ENCODE data around the gene CNTNAP5.

Gene CNTNAP5

DNA sequence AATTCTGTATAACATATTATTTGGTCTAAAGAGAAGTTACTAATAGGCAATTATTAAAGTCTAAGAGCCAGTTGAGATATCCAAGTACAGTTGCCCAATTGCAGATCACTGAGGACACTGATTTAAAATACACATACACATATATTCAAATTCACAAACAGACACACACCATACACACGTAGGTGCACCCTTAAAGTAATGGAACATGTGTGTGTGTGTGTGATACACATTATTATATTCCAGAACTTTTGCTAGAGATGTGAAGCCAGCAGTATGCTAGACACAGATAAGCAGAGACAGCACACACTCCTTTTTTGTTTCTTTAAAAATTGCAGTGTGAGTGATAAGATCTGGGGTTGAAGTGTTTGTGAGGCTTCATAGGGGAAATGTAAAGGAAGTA lies 292.5 kb downstream of the CNTNAP5 start:
- H3K9me3 ChIP-seq (replicated peaks in 1 of 11) = no peaks in the 10 kb centered on the region
- H3K4me2 ChIP-seq = no peak overlapping the region
- no peaks in the 10 kb centered on the region for H3K36me3 ChIP-seq
- peaks cover 0 to 10% (median 0%) of the 10 kb centered on the region in 10 experiments; a peak in 7 of 20 replicates for H3K4me1 ChIP-seq
- no peaks in the 10 kb centered on the region for H3K27me3 ChIP-seq
- TF ChIP-seq Cebpa-rat (IDR thresholded peaks at IDR 0.05) = no peak
- no peaks in the 10 kb centered on the region for H4K20me1 ChIP-seq
- H3K4me3 ChIP-seq = no peak overlapping the region
- no peak overlapping the region for H3K9ac ChIP-seq
- no peak overlapping the region for H3K27ac ChIP-seq

DNA sequence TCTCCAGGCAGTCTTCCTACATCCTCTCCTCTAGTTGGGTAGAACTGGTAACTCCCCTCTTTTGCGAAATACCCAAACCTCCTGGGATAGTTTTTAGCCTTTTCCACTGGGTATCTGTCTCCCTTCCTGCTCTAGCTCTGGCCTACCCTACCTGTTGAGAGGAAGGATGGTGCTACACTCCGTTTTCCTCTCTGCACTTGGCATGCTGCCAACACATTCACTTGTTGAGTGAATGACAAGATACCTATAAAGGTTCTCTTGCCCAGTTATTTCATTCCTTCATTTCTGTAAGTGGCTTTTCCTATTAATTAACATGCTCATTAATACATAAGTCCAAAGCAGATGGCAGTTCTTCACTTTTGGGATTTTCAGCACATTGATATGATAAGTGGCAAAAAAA lies 293.8 kb downstream of the CNTNAP5 start:
- Histone ChIP-seq H3K9me3 (replicated peaks in 1 of 11) (no peaks in the 10 kb centered on the region), H4K20me1 (no peaks in the 10 kb centered on the region), H3K4me1 (peaks cover 0 to 10% (median 0%) of the 10 kb centered on the region in 10 experiments; a peak in 7 of 20 replicates), H3K4me3 (no peak overlapping the region), H3K9ac (no peak overlapping the region), H3K27ac (no peak overlapping the region), H3K4me2 (no peak overlapping the region), H3K27me3 (no peaks in the 10 kb centered on the region), H3K36me3 (no peaks in the 10 kb centered on the region)
- TF ChIP-seq Cebpa-rat (IDR thresholded peaks at IDR 0.05) = no peak

DNA sequence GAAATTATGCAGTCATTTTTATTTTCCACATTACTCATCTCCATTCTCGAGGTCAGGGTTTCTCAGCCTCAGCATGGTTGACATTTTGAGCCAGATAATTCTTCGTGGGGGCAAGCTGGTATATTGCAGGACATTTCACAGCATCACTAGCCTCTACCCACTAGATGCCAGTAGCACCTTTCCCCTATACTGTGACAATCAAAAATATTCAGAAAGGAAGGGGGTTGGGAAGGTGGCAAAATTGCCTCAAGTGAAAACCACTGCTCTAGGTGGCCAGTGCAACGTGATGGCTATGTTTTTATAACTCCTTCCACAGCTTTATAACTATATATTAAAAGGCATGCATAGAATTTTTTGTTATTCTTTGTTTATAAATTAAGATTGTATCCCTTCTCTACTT lies 294.5 kb downstream of the CNTNAP5 start:
- Histone ChIP-seq H3K9me3 (replicated peaks in 1 of 11) (no peaks in the 10 kb centered on the region), H3K9ac (no peak overlapping the region), H3K4me2 (no peak overlapping the region), H3K4me3 (no peak overlapping the region), H3K27me3 (no peaks in the 10 kb centered on the region), H3K4me1 (peaks cover 0 to 10% (median 0%) of the 10 kb centered on the region in 10 experiments; a peak in 7 of 20 replicates), H3K36me3 (no peaks in the 10 kb centered on the region), H4K20me1 (no peaks in the 10 kb centered on the region), H3K27ac (no peak overlapping the region)
- TF ChIP-seq Cebpa-rat (IDR thresholded peaks at IDR 0.05) = no peak

DNA sequence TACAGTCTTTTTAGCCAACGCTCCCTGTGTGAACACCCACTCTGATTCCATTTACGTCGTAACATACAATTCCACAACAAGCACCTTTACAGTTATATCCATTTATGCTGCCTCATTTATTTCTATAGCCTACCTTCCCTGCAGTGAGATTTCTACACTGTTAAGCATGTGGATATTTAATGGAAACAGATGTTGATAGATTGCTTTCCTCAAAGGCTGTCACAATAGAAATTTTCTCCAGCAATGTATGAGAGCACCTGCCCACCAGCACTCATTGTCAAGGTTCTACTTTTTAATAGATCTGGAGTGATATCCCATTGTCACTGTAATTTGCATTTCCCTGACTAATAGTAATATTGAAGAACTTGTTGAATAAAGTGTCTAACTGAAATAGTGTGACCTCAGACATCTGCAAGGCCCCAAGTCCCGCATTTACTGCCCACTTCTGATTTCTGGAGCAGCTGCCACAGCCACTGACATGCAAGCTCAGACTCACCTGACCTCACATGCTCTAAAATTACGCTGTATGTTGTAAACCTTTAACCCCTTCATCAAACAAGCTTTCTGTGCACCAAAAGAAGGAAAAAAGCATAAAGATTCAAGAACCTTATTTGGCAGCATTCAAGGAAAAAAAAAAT lies 295.1 kb downstream of the CNTNAP5 start:
- Histone ChIP-seq H3K4me2 (no peak overlapping the region), H3K27ac (no peak overlapping the region)

DNA sequence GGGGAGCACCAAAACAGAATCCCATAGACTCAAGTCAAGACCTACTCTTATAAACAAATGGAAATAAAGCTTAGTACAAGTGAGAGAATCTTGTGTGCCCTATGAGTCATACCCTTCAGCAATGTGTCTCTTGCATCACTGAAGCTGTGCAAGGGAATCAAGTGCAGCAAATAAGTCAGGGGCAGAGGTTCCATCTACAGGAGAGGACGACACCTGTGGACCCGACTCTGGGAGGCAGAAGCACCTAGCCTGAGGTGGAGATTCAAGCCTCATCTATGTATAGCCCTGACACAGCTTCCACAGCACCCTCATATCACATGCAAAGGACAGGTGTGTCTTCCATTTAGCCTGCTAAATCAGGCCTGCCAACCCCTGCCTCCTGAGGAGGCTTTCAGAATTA lies 298.2 kb downstream of the CNTNAP5 start:
- Histone ChIP-seq H3K36me3 (no peaks in the 10 kb centered on the region), H4K20me1 (no peaks in the 10 kb centered on the region), H3K4me3 (no peak overlapping the region), H3K27me3 (no peaks in the 10 kb centered on the region), H3K4me2 (no peak overlapping the region), H3K9ac (no peak overlapping the region), H3K27ac (no peak overlapping the region), H3K9me3 (replicated peaks in 1 of 11) (no peaks in the 10 kb centered on the region), H3K4me1 (no peaks in the 10 kb centered on the region)
- no peak for TF ChIP-seq Cebpa-rat (IDR thresholded peaks at IDR 0.05)

More for the DNA sequence above, 295.1 kb downstream of the CNTNAP5 start:
- Histone ChIP-seq H3K27me3 (no peaks in the 10 kb centered on the region), H3K9me3 (replicated peaks in 1 of 11) (no peaks in the 10 kb centered on the region), H3K36me3 (no peaks in the 10 kb centered on the region), H4K20me1 (no peaks in the 10 kb centered on the region), H3K4me1 (peaks cover 0 to 6% (median 0%) of the 10 kb centered on the region in 10 experiments; a peak in 7 of 20 replicates), H3K4me3 (no peak overlapping the region), H3K9ac (no peak overlapping the region)
- no peak for TF ChIP-seq Cebpa-rat (IDR thresholded peaks at IDR 0.05)

DNA sequence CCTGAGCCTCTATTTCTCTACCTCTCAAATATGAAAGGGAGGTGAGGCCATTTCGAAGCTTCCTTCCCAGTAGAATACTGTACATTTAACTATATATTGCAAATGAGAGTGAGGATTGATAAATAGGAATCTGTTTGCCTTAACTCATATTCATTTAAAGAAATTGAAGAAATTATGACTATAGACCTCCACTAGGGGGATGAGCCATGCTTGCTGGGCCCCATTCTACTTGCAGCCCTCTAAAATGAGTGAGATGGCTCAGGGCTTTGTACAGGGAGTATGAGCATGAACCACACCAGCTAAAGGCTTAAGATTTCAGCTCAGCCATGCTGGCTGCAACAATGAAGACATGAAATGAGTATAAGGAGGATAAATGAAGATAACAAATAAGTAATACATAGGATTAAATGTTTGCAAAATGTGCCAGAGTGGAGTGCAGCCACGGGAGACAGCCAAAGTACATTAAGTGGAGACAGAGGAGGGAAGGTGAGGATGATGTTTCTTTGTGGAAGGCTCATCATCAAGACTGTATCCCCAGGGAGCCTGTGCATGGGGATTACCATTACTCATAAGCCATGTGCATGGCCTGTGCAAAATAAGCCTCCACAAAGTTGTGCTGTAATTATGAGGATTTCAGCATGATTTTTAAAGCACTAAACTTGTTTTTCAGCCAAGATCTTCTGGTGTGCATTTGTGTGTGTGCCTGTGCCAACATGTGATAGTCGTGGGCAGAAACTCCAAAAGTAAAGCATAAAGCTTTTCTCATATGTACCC lies 300.8 kb downstream of the CNTNAP5 start:
- no peak overlapping the region for H3K27ac ChIP-seq
- H3K9me3 ChIP-seq (replicated peaks in 1 of 11) = no peaks in the 10 kb centered on the region
- H4K20me1 ChIP-seq = no peaks in the 10 kb centered on the region
- no peaks in the 10 kb centered on the region for H3K4me1 ChIP-seq
- no peaks in the 10 kb centered on the region for H3K27me3 ChIP-seq
- no peak overlapping the region for H3K4me3 ChIP-seq
- no peaks in the 10 kb centered on the region for H3K36me3 ChIP-seq
- no peak overlapping the region for H3K4me2 ChIP-seq
- H3K9ac ChIP-seq = no peak overlapping the region
- TF ChIP-seq Cebpa-rat (IDR thresholded peaks at IDR 0.05) = no peak

DNA sequence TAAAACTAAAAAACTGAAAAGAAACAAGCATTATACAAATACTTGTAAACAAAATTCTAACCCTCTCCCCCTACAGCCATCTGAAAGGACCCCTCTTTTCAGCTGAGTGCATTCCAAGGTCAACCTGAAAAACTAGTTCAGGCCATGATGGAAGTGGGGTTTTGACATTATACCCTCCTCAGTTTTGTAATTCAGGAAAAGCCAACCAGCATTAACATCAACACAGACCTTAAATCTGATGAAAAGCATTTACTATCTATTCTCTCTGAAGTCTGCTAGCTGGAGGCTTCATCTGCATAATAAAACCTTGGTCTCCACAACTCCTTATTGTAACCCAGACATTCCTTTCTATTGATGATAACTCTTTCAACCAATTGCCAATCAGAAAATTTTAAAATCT lies 302.2 kb downstream of the CNTNAP5 start:
- no peaks in the 10 kb centered on the region for H4K20me1 ChIP-seq
- no peaks in the 10 kb centered on the region for H3K9me3 ChIP-seq (replicated peaks in 1 of 11)
- no peak overlapping the region for H3K27ac ChIP-seq
- no peak overlapping the region for H3K4me2 ChIP-seq
- H3K9ac ChIP-seq = no peak overlapping the region
- no peaks in the 10 kb centered on the region for H3K4me1 ChIP-seq
- TF ChIP-seq Cebpa-rat (IDR thresholded peaks at IDR 0.05) = no peak
- no peaks in the 10 kb centered on the region for H3K27me3 ChIP-seq
- no peak overlapping the region for H3K4me3 ChIP-seq
- H3K36me3 ChIP-seq = no peaks in the 10 kb centered on the region

DNA sequence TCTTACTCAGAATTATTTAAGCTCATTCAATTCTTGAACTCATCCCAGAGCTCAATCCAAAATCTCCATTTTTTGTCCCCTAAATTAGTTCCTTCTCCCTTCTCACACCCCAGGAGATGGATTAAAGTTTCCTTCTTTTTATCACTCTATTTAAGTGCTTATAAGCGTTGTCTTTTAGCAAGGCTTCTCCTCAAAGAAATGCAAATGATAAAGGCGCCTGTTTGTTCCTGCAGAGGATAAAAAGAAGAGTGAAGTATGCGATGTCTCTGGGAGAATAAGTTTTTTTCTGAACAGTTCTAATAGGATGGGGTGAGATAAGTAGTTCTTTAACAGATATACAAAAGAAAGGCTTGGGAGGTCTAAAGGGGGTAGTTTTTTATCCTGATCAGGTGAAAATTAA lies 303.3 kb downstream of the CNTNAP5 start:
- no peaks in the 10 kb centered on the region for H3K36me3 ChIP-seq
- no peak overlapping the region for H3K27ac ChIP-seq
- H3K27me3 ChIP-seq = no peaks in the 10 kb centered on the region
- no peak overlapping the region for H3K9ac ChIP-seq
- H3K4me2 ChIP-seq = no peak overlapping the region
- TF ChIP-seq Cebpa-rat (IDR thresholded peaks at IDR 0.05) = no peak
- H3K4me3 ChIP-seq = no peak overlapping the region
- no peaks in the 10 kb centered on the region for H3K4me1 ChIP-seq
- no peaks in the 10 kb centered on the region for H4K20me1 ChIP-seq
- H3K9me3 ChIP-seq (replicated peaks in 1 of 11) = no peaks in the 10 kb centered on the region

DNA sequence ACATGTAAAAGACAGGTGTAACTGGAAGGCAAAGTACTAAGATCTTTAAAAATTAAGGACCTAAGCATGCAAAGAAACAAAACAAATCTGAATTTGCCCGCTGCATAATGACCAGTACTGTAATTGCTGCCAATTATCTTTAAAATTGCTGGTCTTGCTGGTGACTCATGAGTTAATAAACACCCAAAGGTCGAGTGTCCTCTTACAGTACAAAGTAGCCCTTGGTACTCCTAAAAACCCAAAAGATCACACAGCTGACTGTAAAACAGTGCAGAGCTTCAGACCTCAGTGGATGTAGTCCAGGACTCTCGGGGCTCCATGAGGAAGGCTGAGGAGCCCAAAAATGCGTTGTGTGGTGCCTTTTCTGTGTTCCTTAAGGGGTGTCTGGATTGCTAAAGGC lies 308.7 kb downstream of the CNTNAP5 start:
- no peaks in the 10 kb centered on the region for H3K36me3 ChIP-seq
- H3K9ac ChIP-seq = no peak overlapping the region
- no peak overlapping the region for H3K4me2 ChIP-seq
- H4K20me1 ChIP-seq = no peaks in the 10 kb centered on the region
- no peaks in the 10 kb centered on the region for H3K4me1 ChIP-seq
- H3K27ac ChIP-seq = no peak overlapping the region
- H3K9me3 ChIP-seq (replicated peaks in 1 of 11) = no peaks in the 10 kb centered on the region
- no peak for TF ChIP-seq Cebpa-rat (IDR thresholded peaks at IDR 0.05)
- no peak overlapping the region for H3K4me3 ChIP-seq
- H3K27me3 ChIP-seq = no peaks in the 10 kb centered on the region

DNA sequence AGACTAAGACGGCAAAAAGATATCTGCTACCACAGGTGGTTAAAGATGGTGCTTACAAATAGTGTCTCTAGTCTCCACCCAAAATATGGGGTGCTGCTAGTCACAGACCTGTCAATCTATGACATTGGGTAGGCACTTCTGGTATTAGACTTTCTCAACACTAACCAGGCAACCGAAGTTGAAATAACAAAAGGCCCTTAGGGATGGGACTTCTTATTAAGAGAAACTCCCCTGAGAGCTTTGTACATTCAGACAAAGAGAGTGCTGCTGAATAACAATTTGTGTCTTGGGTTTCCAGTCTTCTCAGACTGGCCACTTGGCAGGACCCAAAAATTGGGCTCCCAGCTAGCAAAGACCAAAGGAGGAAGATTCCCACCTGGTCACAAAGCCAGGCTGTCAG lies 310.0 kb downstream of the CNTNAP5 start:
- Histone ChIP-seq H3K9ac (no peak overlapping the region), H3K4me2 (no peak overlapping the region), H3K9me3 (replicated peaks in 1 of 11) (no peaks in the 10 kb centered on the region), H3K27ac (no peak overlapping the region), H4K20me1 (no peaks in the 10 kb centered on the region), H3K36me3 (no peaks in the 10 kb centered on the region), H3K4me1 (no peaks in the 10 kb centered on the region), H3K4me3 (no peak overlapping the region), H3K27me3 (no peaks in the 10 kb centered on the region)
- TF ChIP-seq Cebpa-rat (IDR thresholded peaks at IDR 0.05) = no peak
